ENCODE data around the gene CACNA1D. TPM values are rescaled to one million over a fixed set of nuclear protein-coding genes. Genes with fewer than 3 reads are reported as not detected.

Gene CACNA1D
- total RNA-seq, 2 donors from 2014 or later: 0.57 TPM; not detected in 1

- Mint-ChIP-seq H3K27me3 (peaks cover 37% of the 10 kb centered on the region), H3K4me3 (no peak overlapping the region), H3K4me1 (peaks cover 9% of the 10 kb centered on the region), H3K27ac (no peak overlapping the region), H3K36me3 (ENCODE audit: low read depth) (peaks cover 3% of the 10 kb centered on the region)
- DNase-seq (no peak), ATAC-seq (no peak)
- H3K9me3 ChIP-seq (ENCODE audit: control insufficient read depth, low read length, poor library complexity, severe bottlenecking): no peaks in the 10 kb centered on the region
These were observed 85.2 kb downstream of the CACNA1D start for GRCh38 chr3:53579636-53580035.

GRCh38 chr3:53581671-53582070 lies 87.3 kb downstream of the CACNA1D start:
- Mint-ChIP-seq H3K4me3 (no peak overlapping the region), H3K4me1 (peaks cover 6% of the 10 kb centered on the region), H3K36me3 (ENCODE audit: low read depth) (no peaks in the 10 kb centered on the region), H3K27ac (peak overlapping the region; percentile 78), H3K27me3 (peaks cover 28% of the 10 kb centered on the region)
- ATAC-seq (peak; percentile 57), DNase-seq (no peak)
- no peaks in the 10 kb centered on the region for H3K9me3 ChIP-seq (ENCODE audit: control insufficient read depth, low read length, poor library complexity, severe bottlenecking)

- no peak for ATAC-seq
- DNase-seq: no peak
These were observed 88.8 kb downstream of the CACNA1D start for GRCh38 chr3:53583161-53583690.

GRCh38 chr3:53585049-53585448 lies 90.6 kb downstream of the CACNA1D start:
- H3K9me3 ChIP-seq (ENCODE audit: control insufficient read depth, low read length, poor library complexity, severe bottlenecking): no peaks in the 10 kb centered on the region
- Mint-ChIP-seq H3K4me3 (no peak overlapping the region), H3K36me3 (ENCODE audit: low read depth) (no peaks in the 10 kb centered on the region)

More at GRCh38 chr3:53583161-53583690, 88.8 kb downstream of the CACNA1D start:
- Mint-ChIP-seq H3K27me3 (peaks cover 18% of the 10 kb centered on the region), H3K27ac (no peak overlapping the region), H3K4me1 (peaks cover 6% of the 10 kb centered on the region), H3K36me3 (ENCODE audit: low read depth) (no peaks in the 10 kb centered on the region), H3K4me3 (peak overlapping the region; percentile 52)
- H3K9me3 ChIP-seq (ENCODE audit: control insufficient read depth, low read length, poor library complexity, severe bottlenecking): no peaks in the 10 kb centered on the region

GRCh38 chr3:53585627-53586026 lies 91.2 kb downstream of the CACNA1D start:
- H3K36me3 Mint-ChIP-seq (ENCODE audit: low read depth): no peaks in the 10 kb centered on the region
- no peak overlapping the region for H3K27ac Mint-ChIP-seq
- DNase-seq: no peak
- ATAC-seq: no peak
- peaks cover 12% of the 10 kb centered on the region for H3K27me3 Mint-ChIP-seq
- H3K4me1 Mint-ChIP-seq: peaks cover 6% of the 10 kb centered on the region
- H3K9me3 ChIP-seq (ENCODE audit: control insufficient read depth, low read length, poor library complexity, severe bottlenecking): no peaks in the 10 kb centered on the region
- no peak overlapping the region for H3K4me3 Mint-ChIP-seq

More at GRCh38 chr3:53585049-53585448, 90.6 kb downstream of the CACNA1D start:
- H3K27me3 Mint-ChIP-seq: peaks cover 12% of the 10 kb centered on the region
- no peak for ATAC-seq
- DNase-seq: no peak
- peaks cover 6% of the 10 kb centered on the region for H3K4me1 Mint-ChIP-seq
- H3K27ac Mint-ChIP-seq: no peak overlapping the region

GRCh38 chr3:53588122-53588521 lies 93.7 kb downstream of the CACNA1D start:
- Mint-ChIP-seq H3K27ac (no peak overlapping the region), H3K4me1 (no peaks in the 10 kb centered on the region), H3K27me3 (peaks cover 15% of the 10 kb centered on the region), H3K4me3 (no peak overlapping the region), H3K36me3 (ENCODE audit: low read depth) (no peaks in the 10 kb centered on the region)
- no peaks in the 10 kb centered on the region for H3K9me3 ChIP-seq (ENCODE audit: control insufficient read depth, low read length, poor library complexity, severe bottlenecking)
- DNase-seq (no peak), ATAC-seq (no peak)

- no peak for ATAC-seq
- no peaks in the 10 kb centered on the region for H3K9me3 ChIP-seq (ENCODE audit: control insufficient read depth, low read length, poor library complexity, severe bottlenecking)
- Mint-ChIP-seq H3K4me1 (no peaks in the 10 kb centered on the region), H3K27ac (no peak overlapping the region), H3K27me3 (peaks cover 19% of the 10 kb centered on the region), H3K4me3 (no peak overlapping the region), H3K36me3 (ENCODE audit: low read depth) (no peaks in the 10 kb centered on the region)
- no peak for DNase-seq
These were observed 94.8 kb downstream of the CACNA1D start for GRCh38 chr3:53589201-53589600.

- H3K4me1 Mint-ChIP-seq: no peaks in the 10 kb centered on the region
- H3K36me3 Mint-ChIP-seq (ENCODE audit: low read depth): no peaks in the 10 kb centered on the region
- H3K4me3 Mint-ChIP-seq: no peak overlapping the region
- peak overlapping the region; percentile 12 for H3K27ac Mint-ChIP-seq
- H3K9me3 ChIP-seq (ENCODE audit: control insufficient read depth, low read length, poor library complexity, severe bottlenecking): no peaks in the 10 kb centered on the region
- no peak for DNase-seq
- peaks cover 25% of the 10 kb centered on the region for H3K27me3 Mint-ChIP-seq
- ATAC-seq: no peak
These were observed 95.4 kb downstream of the CACNA1D start for GRCh38 chr3:53589806-53590205.

GRCh38 chr3:53590606-53591005 lies 96.2 kb downstream of the CACNA1D start:
- peaks cover 33% of the 10 kb centered on the region for H3K27me3 Mint-ChIP-seq
- H3K4me1 Mint-ChIP-seq: no peaks in the 10 kb centered on the region
- H3K9me3 ChIP-seq (ENCODE audit: control insufficient read depth, low read length, poor library complexity, severe bottlenecking): no peaks in the 10 kb centered on the region
- H3K4me3 Mint-ChIP-seq: no peak overlapping the region
- DNase-seq (no peak), ATAC-seq (no peak)
- H3K36me3 Mint-ChIP-seq (ENCODE audit: low read depth): no peaks in the 10 kb centered on the region
- no peak overlapping the region for H3K27ac Mint-ChIP-seq

- Mint-ChIP-seq H3K27me3 (peaks cover 35% of the 10 kb centered on the region), H3K36me3 (ENCODE audit: low read depth) (no peaks in the 10 kb centered on the region), H3K4me3 (no peak overlapping the region), H3K27ac (no peak overlapping the region), H3K4me1 (no peaks in the 10 kb centered on the region)
- ATAC-seq: no peak
- no peaks in the 10 kb centered on the region for H3K9me3 ChIP-seq (ENCODE audit: control insufficient read depth, low read length, poor library complexity, severe bottlenecking)
- no peak for DNase-seq
These were observed 97.2 kb downstream of the CACNA1D start for GRCh38 chr3:53591646-53592045.

- H3K27me3 Mint-ChIP-seq: peaks cover 34% of the 10 kb centered on the region
- no peak for ATAC-seq
- no peak overlapping the region for H3K27ac Mint-ChIP-seq
- peaks cover 2% of the 10 kb centered on the region for H3K4me1 Mint-ChIP-seq
- DNase-seq: no peak
- no peaks in the 10 kb centered on the region for H3K36me3 Mint-ChIP-seq (ENCODE audit: low read depth)
- H3K4me3 Mint-ChIP-seq: no peak overlapping the region
- no peaks in the 10 kb centered on the region for H3K9me3 ChIP-seq (ENCODE audit: control insufficient read depth, low read length, poor library complexity, severe bottlenecking)
These were observed 98.5 kb downstream of the CACNA1D start for GRCh38 chr3:53592862-53593261.

GRCh38 chr3:53593611-53594010 lies 99.2 kb downstream of the CACNA1D start:
- no peaks in the 10 kb centered on the region for H3K9me3 ChIP-seq (ENCODE audit: control insufficient read depth, low read length, poor library complexity, severe bottlenecking)
- no peak overlapping the region for H3K4me3 Mint-ChIP-seq
- peaks cover 29% of the 10 kb centered on the region for H3K27me3 Mint-ChIP-seq
- no peak overlapping the region for H3K27ac Mint-ChIP-seq
- DNase-seq (no peak), ATAC-seq (no peak)
- no peaks in the 10 kb centered on the region for H3K36me3 Mint-ChIP-seq (ENCODE audit: low read depth)
- H3K4me1 Mint-ChIP-seq: peaks cover 2% of the 10 kb centered on the region

GRCh38 chr3:53594276-53594675 lies 99.9 kb downstream of the CACNA1D start:
- ATAC-seq (no peak), DNase-seq (no peak)
- H3K36me3 Mint-ChIP-seq (ENCODE audit: low read depth): no peaks in the 10 kb centered on the region
- H3K4me1 Mint-ChIP-seq: peaks cover 2% of the 10 kb centered on the region
- no peaks in the 10 kb centered on the region for H3K9me3 ChIP-seq (ENCODE audit: control insufficient read depth, low read length, poor library complexity, severe bottlenecking)
- H3K27ac Mint-ChIP-seq: no peak overlapping the region
- H3K27me3 Mint-ChIP-seq: peaks cover 29% of the 10 kb centered on the region
- H3K4me3 Mint-ChIP-seq: no peak overlapping the region

- DNase-seq: no peak
- Mint-ChIP-seq H3K4me1 (peaks cover 2% of the 10 kb centered on the region), H3K27me3 (peaks cover 29% of the 10 kb centered on the region), H3K27ac (no peak overlapping the region), H3K4me3 (no peak overlapping the region), H3K36me3 (ENCODE audit: low read depth) (no peaks in the 10 kb centered on the region)
- H3K9me3 ChIP-seq (ENCODE audit: control insufficient read depth, low read length, poor library complexity, severe bottlenecking): no peaks in the 10 kb centered on the region
- ATAC-seq: no peak
These were observed 101.2 kb downstream of the CACNA1D start for GRCh38 chr3:53595660-53596059.
